ENCODE measurements around the gene BSN.

BSN gene

DNA sequence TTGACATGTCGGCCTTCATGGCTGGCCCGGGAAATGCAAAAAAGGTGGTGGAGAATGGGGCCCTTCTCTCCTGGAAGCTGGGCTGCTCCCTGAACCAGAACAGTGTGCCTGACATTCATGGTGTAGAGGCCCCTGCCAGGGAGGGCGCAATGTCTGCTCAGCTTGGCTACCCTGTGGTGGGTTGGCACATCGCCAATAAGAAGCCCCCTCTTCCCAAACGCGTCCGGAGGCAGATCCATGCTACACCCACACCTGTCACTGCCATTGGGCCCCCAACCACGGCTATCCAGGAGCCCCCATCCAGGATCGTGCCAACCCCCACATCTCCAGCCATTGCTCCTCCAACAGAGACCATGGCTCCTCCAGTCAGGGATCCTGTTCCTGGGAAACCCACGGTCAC, 23.1 kb upstream of the BSN start:
- H3K9me3 ChIP-seq (ENCODE audit: severe bottlenecking), result no peaks in the 10 kb centered on the region
- H3K27me3 ChIP-seq (ENCODE audit: insufficient read depth, low read depth, severe bottlenecking), result no peaks in the 10 kb centered on the region
- DNase-seq, result no peak
- peaks cover 38% of the 10 kb centered on the region for H3K36me3 ChIP-seq
- no peak overlapping the region for H3K27ac ChIP-seq
- no peak overlapping the region for H3K4me3 ChIP-seq (ENCODE audit: low read depth, low read length)
- TF ChIP-seq, protein P1, sequence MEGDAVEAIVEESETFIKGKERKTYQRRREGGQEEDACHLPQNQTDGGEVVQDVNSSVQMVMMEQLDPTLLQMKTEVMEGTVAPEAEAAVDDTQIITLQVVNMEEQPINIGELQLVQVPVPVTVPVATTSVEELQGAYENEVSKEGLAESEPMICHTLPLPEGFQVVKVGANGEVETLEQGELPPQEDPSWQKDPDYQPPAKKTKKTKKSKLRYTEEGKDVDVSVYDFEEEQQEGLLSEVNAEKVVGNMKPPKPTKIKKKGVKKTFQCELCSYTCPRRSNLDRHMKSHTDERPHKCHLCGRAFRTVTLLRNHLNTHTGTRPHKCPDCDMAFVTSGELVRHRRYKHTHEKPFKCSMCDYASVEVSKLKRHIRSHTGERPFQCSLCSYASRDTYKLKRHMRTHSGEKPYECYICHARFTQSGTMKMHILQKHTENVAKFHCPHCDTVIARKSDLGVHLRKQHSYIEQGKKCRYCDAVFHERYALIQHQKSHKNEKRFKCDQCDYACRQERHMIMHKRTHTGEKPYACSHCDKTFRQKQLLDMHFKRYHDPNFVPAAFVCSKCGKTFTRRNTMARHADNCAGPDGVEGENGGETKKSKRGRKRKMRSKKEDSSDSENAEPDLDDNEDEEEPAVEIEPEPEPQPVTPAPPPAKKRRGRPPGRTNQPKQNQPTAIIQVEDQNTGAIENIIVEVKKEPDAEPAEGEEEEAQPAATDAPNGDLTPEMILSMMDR (IDR thresholded peaks at IDR 0.05; ENCODE audit: low read depth, low read length), result no peak

DNA sequence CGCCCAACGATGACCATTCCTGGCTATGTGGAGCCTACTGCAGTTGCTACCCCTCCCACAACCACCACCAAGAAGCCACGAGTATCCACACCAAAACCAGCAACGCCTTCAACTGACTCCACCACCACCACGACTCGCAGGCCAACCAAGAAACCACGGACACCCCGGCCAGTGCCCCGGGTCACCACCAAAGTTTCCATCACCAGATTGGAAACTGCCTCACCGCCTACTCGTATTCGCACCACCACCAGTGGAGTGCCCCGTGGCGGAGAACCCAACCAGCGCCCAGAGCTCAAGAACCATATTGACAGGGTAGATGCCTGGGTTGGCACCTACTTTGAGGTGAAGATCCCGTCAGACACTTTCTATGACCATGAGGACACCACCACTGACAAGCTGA, 22.6 kb upstream of the BSN start:
- no peak for DNase-seq
- Histone ChIP-seq H3K4me3 (ENCODE audit: low read depth, low read length) (no peak overlapping the region), H3K27ac (no peak overlapping the region), H3K9me3 (ENCODE audit: severe bottlenecking) (no peaks in the 10 kb centered on the region), H3K27me3 (ENCODE audit: insufficient read depth, low read depth, severe bottlenecking) (no peaks in the 10 kb centered on the region), H3K36me3 (peaks cover 38% of the 10 kb centered on the region)
- TF ChIP-seq, protein P1 (IDR thresholded peaks at IDR 0.05; ENCODE audit: low read depth, low read length), result no peak

DNA sequence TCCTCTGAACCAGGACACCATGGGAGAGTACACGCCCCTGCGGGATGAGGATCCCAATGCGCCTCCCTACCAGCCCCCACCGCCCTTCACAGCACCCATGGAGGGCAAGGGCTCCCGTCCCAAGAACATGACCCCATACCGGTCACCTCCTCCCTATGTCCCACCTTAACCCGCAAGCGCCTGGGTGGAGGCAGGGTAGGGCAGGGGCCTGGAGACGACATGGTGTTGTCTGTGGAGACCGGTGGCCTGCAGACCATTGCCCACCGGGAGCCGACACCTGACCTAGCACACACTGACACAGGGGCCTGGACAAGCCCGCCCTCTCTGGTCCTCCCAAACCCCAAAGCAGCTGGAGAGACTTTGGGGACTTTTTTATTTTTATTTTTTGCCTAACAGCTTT, 21.2 kb upstream of the BSN start:
- Histone ChIP-seq H3K27me3 (ENCODE audit: insufficient read depth, low read depth, severe bottlenecking) (no peaks in the 10 kb centered on the region), H3K4me3 (ENCODE audit: low read depth, low read length) (no peak overlapping the region), H3K27ac (no peak overlapping the region), H3K36me3 (peaks cover 36% of the 10 kb centered on the region), H3K9me3 (ENCODE audit: severe bottlenecking) (no peaks in the 10 kb centered on the region)
- no peak for DNase-seq
- TF ChIP-seq, protein P1 (IDR thresholded peaks at IDR 0.05; ENCODE audit: low read depth, low read length), result no peak

DNA sequence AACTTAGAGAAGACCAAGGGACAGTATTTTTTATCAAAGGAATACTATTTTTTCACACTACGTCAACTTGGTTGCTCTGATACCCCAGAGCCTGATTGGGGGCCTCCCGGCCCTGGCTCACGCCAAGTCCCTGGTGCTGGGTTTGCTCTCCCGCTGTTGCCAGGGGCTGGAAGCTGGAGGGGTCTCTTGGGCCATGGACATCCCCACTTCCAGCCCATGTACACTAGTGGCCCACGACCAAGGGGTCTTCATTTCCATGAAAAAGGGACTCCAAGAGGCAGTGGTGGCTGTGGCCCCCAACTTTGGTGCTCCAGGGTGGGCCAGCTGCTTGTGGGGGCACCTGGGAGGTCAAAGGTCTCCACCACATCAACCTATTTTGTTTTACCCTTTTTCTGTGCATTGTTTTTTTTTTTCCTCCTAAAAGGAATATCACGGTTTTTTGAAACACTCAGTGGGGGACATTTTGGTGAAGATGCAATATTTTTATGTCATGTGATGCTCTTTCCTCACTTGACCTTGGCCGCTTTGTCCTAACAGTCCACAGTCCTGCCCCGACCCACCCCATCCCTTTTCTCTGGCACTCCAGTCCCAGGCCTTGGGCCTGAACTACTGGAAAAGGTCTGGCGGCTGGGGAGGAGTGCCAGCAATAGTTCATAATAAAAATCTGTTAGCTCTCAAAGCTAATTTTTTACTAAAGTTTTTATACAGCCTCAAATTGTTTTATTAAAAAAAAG, 20.3 kb upstream of the BSN start:
- no peak overlapping the region for H3K27ac ChIP-seq
- no peaks in the 10 kb centered on the region for H3K9me3 ChIP-seq (ENCODE audit: severe bottlenecking)
- H3K27me3 ChIP-seq (ENCODE audit: insufficient read depth, low read depth, severe bottlenecking), result no peaks in the 10 kb centered on the region
- no peak overlapping the region for H3K4me3 ChIP-seq (ENCODE audit: low read depth, low read length)
- TF ChIP-seq, protein P1 (IDR thresholded peaks at IDR 0.05; ENCODE audit: low read depth, low read length), result no peak
- H3K36me3 ChIP-seq, result peaks cover 36% of the 10 kb centered on the region
- no peak for DNase-seq

DNA sequence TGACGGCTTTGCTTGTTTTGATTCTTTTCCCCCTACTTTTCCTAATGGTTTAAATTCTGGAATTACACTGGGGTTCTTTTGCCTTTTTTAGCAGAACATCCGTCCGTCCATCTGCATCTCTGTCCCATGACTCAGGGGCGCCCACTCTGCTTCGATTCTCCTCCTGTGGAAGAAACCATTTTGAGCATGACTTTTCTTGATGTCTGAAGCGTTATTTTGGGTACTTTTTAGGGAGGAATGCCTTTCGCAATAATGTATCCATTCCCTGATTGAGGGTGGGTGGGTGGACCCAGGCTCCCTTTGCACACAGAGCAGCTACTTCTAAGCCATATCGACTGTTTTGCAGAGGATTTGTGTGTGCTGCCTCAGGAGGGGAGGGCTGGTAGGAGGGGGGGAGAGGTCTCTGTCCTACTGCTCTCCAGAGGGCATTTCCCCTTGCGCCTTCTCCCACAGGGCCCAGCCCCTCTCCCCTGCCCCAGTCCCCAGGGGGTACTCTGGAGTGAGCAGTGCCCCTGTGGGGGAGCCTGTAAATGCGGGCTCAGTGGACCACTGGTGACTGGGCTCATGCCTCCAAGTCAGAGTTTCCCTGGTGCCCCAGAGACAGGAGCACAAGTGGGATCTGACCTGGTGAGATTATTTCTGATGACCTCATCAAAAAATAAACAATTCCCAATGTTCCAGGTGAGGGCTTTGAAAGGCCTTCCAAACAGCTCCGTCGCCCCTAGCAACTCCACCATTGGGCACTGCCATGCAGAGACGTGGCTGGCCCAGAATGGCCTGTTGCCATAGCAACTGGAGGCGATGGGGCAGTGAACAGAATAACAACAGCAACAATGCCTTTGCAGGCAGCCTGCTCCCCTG, 19.5 kb upstream of the BSN start:
- H3K27me3 ChIP-seq (ENCODE audit: insufficient read depth, low read depth, severe bottlenecking), result no peaks in the 10 kb centered on the region
- H3K4me3 ChIP-seq (ENCODE audit: low read depth, low read length), result no peak overlapping the region
- no peak overlapping the region for H3K27ac ChIP-seq
- peaks cover 36% of the 10 kb centered on the region for H3K36me3 ChIP-seq
- TF ChIP-seq, protein P1 (IDR thresholded peaks at IDR 0.05; ENCODE audit: low read depth, low read length), result no peak
- no peaks in the 10 kb centered on the region for H3K9me3 ChIP-seq (ENCODE audit: severe bottlenecking)
- DNase-seq, result no peak
